Urothelium cell line (cell line): Measurements from ENCODE around the gene MAGEB1.

Experiments
- DNase-seq: peaks from one replicate; pipeline ENCODE4 v3.0.0; 2011; ENCODE audit warnings: low spot score, mixed read lengths
- FAIRE-seq: peaks from 2 replicates; lab custom pipeline; 2011; peaks lifted over from hg19 to GRCh38; lab: Jason Lieb, UNC

MAGEB1 gene

GRCh38 chrX:30283456-30284200 is 36.7 kb downstream of the MAGEB1 start:
- DNase-seq (peak; percentile 25), FAIRE-seq (no peak)

DNA sequence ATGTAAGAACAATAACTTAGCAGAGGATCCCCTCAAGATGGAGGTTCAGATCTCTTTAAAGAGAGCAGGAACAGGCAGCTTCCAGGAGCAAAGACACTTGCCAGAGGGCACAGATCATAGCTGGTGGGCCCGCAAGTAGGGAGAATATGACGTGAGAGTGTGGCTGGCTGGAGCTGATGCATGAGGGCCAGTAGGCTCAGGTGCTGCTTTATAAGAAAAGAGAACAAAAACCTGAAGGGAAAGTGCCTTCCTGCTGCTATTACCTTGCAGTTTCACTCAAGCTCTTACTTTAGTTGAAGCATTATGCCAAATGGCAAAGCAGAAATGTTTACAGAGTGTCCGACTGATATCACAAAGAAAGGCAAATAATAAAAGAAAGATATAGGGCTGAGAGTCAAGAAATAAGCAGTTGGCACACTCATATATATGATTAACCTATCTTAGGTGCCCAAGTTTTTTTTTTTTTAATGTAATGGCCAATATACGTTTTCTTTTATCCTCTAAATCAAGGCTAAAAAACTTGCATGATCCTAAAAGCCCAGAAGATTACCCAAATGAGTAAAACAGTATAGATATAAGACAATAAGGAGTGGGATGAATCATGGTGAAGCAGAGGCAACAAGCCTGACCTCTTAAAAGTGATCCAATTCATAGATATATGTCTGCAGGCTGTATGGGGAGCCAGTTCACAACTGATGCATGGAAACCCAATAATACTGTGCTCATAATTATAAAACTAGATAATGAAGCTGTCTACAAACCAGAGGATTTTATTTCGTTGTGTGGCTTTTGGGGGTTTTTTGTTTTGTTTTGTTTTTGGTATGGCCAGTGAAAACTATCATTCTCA is 49.7 kb downstream of the MAGEB1 start:
- FAIRE-seq: no peak
- DNase-seq: no peak

DNA sequence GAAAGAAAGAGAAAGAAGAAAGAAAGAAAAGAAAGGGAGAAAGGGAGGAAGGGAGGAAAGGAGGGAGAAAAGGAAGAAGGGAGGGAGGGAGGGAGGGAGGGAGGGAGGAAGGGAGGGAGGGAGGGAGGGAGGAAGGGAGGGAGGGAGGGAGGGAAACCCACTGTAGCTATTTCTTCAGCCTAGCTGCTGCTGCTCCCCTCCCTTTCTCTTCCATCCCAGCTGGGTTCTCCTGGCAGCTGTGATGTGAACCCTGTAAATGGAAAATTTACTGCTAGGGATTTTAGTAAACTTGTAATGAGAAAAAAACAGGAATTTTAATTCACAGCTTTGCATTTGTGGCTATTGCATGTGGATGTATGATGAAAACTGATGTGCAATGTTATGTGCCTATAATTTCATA is 54.3 kb downstream of the MAGEB1 start:
- FAIRE-seq (no peak), DNase-seq (no peak)
